RWPE1 (cell line): ENCODE results near the gene GOLIM4.
A peak's percentile ranks its signal among the peaks of the same experiment; 100 is the strongest.

ENCODE experiments used
- CTCF ChIA-PET: fragments of 350-600 bp; sonication (Branson Sonifier 250); formaldehyde crosslinking; extraction: SDS; loops from one replicate; lab custom pipeline; 2021; lab: Yijun Ruan, JAX
- POLR2A ChIA-PET: fragments of 400-600 bp; formaldehyde crosslinking; extraction: SDS; loops from one replicate; lab custom pipeline; 2020; ENCODE audit warnings: antibody characterized with exemption; ENCODE audit not compliant: low non-redundant PET; lab: Yijun Ruan, JAX
- DNase-seq: peaks from one replicate; pipeline ENCODE4 v3.0.0; 2012; ENCODE audit warnings: low spot score
- H3K27ac ChIP-seq: fragments of 450-650 bp; 2 replicates; pipeline ENCODE4 v1.5.1; 2017
- TF ChIP-seq, protein P1 (sequence below): fragments of 450-650 bp; conservative IDR thresholded peaks from 2 replicates; pipeline ENCODE4 v1.5.1; 2017; ENCODE audit warnings: low read depth, mild to moderate bottlenecking

GOLIM4 gene

DNA sequence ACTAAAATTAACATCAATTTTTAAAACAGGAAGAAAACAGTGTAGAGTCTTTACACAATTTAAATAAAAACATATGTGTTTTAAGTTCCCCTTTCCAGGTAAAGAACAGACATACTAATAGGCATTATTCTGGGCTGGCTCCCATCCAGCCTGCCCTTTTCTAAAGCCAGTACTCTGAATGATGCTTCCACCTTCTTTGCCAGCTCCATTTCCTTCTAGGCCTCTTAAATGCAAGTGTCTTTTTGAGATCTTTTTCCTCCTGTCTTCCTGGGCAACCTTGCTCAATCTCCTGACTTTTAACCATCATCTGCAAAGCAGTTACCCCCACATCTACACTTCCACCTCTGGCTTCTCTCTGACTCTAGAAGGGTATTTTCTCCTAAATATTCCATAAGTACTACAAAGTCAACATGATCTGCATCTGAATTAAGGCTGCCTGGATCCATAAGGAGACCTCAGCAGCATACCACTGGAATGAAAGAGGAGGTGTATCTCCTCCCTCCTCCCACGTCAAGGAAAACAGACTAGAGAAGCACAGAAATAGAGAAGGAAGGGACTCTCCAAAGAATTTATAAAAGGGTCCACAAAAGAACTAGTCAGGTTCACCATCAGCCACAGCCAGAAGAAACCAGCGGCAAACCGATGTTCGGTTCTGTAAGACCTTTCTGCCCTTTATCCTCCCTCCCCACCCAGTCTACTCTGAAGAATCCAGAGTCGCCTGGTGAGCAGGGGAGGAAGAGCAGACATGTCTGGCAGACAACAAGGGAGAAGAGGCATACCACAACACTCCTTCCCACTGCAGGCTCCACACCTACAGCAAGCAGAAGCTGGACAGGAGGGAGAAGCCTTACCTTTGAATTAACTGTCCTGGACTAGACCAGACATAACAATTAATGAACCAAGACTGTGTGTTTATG lies 47.1 kb downstream of the GOLIM4 start:
- no peak for DNase-seq
- ChIA-PET CTCF (interaction anchor here (0.9 to 3.4 kb wide), 3 partner anchors 15 to 117 kb away, joined by 3 to 35 read pairs (median 5); no protein-coding TSS in a partner anchor), POLR2A (no interaction called here)
- no peak overlapping the region for H3K27ac ChIP-seq
- TF ChIP-seq, protein P1, sequence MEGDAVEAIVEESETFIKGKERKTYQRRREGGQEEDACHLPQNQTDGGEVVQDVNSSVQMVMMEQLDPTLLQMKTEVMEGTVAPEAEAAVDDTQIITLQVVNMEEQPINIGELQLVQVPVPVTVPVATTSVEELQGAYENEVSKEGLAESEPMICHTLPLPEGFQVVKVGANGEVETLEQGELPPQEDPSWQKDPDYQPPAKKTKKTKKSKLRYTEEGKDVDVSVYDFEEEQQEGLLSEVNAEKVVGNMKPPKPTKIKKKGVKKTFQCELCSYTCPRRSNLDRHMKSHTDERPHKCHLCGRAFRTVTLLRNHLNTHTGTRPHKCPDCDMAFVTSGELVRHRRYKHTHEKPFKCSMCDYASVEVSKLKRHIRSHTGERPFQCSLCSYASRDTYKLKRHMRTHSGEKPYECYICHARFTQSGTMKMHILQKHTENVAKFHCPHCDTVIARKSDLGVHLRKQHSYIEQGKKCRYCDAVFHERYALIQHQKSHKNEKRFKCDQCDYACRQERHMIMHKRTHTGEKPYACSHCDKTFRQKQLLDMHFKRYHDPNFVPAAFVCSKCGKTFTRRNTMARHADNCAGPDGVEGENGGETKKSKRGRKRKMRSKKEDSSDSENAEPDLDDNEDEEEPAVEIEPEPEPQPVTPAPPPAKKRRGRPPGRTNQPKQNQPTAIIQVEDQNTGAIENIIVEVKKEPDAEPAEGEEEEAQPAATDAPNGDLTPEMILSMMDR = no peak

DNA sequence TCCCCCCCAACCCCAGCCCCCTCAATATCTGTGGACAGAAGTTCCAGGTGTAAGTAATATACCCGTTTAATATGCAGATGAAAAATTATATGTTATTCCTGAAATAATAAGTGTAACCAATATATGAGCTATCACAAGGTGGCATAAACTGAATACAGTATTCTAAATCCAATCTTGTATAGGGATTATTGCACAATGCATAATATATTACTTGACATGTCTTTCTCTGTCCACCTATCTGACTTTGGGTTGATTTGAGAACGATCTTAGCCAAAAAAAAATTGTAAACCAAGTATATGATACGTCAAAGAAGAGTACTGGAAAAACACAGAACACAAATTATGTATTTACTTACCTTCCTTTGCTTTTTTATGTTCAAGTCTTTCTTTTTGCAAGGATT lies 47.8 kb downstream of the GOLIM4 start:
- POLR2A ChIA-PET = no interaction called here
- H3K27ac ChIP-seq = no peak overlapping the region
- CTCF ChIA-PET = interaction anchor here (0.6 to 3.4 kb wide), 9 partner anchors 16 to 987 kb away, joined by 3 to 35 read pairs (median 3); no protein-coding TSS in a partner anchor
- TF ChIP-seq, protein P1 = no peak
- no peak for DNase-seq

DNA sequence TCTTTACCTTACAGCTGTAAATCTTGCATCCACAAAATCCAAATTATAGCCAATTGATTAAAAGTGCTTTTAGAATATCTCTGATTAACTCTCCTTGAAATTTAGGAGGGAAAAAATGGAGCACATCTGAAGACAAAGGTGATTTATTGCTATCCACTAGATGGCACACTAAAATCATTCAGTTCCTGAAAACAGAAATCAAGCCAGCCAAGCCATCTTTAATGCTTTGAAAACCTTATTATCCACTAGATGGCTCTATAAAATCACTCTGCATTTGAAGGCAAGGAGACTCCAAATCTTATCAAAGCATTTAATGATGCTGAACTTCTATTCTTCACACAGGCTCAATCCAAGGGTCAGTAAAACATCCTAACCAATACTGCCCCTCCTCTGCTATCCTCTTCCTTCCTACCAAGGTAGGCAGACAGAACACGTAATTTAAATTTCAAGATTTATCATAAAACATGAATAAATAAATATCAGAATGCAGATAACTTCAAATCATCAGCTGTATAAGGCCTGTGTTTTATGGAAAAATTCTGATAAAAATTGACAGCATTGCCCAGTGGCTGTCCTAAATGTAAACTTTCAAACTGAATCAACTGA lies 48.4 kb downstream of the GOLIM4 start:
- TF ChIP-seq, protein P1 = peak; percentile 92
- POLR2A ChIA-PET = no interaction called here
- CTCF ChIA-PET = interaction anchor here (0.6 to 3.4 kb wide), 11 partner anchors 17 to 986 kb away, joined by 3 to 35 read pairs (median 3); no protein-coding TSS in a partner anchor

DNA sequence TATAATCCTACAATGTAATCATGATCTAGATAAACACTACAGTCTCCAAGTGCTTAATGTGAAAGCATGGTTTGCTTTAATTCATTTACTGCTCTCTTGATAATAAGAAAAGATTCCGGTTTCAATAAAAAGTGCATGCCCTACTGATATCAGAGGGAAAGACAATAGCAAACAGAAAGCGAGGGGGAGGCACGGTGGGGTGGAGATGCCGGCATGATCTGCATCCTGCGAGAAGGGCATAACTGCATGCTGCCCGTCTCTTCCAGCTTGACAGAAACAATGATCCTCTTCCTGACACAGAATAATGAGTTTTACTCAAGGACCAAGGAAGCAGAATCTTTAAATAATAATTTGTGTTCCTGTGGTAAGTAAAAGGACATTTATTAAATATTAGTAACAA lies 51.7 kb downstream of the GOLIM4 start:
- POLR2A ChIA-PET = no interaction called here
- H3K27ac ChIP-seq = no peak overlapping the region
- CTCF ChIA-PET = no interaction called here
- no peak for DNase-seq
- TF ChIP-seq, protein P1 = no peak

More for the DNA sequence above, 48.4 kb downstream of the GOLIM4 start:
- DNase-seq = peak; percentile 62
- no peak overlapping the region for H3K27ac ChIP-seq

DNA sequence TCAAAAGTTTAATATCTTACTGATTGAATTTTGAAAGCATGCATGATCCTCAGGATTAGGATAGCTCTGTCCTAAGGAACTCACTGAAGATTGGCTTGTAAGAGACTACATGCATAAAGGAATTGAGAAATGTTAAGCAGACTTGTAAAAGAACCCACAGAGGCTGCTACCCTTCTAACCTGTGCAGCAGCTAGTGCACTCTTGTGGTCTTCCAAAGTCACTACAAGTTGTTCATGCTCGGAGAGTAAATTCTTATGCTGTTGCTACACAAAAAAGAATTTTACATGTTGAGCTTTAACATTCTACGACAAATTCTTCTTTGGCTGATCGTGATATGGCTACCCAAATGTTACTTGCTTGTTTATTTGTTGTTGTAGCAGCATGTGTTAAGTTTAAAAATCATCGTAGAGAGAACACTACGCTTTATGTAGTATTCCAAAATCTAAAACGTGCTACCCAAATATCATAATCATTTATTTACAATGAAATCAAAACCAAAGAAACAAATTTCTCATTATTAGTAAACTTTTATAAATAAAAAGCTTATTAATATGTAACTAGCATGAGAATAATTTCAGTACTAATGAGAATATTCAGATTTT lies 55.0 kb downstream of the GOLIM4 start:
- ChIA-PET POLR2A (interaction anchor here (0.9 kb wide), 1 partner anchor 55 kb away, joined by 3 read pairs; the partner anchor contains the start of gene GOLIM4), CTCF (interaction anchor here (0.7 to 1.7 kb wide), 3 partner anchors 10 to 633 kb away, joined by 3 to 6 read pairs (median 4); no protein-coding TSS in a partner anchor)
- peak; percentile 10 for DNase-seq
- H3K27ac ChIP-seq = no peak overlapping the region
- TF ChIP-seq, protein P1 = peak; percentile 43

DNA sequence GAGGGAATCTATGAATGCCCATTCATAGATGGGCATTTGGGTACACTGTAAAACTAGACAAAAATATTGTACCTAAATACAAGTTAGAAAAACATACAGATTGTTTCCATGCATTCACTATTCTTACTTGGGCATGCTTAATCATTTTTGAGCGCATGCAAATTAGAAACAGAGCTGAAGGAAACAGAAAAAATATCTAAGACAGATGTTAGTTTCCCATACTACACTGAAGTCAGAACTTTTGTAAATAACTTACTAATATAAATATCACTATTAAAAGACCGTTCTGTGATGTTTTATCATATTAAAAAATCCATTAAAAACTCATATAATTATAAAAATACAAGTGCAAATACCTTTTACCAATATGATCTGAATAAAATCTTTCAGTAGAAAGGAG lies 58.7 kb downstream of the GOLIM4 start:
- TF ChIP-seq, protein P1 = no peak
- DNase-seq = no peak
- H3K27ac ChIP-seq = no peak overlapping the region
- POLR2A ChIA-PET = no interaction called here
- CTCF ChIA-PET = no interaction called here
